Stimulated activated CD4-positive, alpha-beta T cell treated with anti-CD3 and anti-CD28 coated beads, Interleukin-15, amount 100 ng/mL, for 1 hour (primary cell): Measurements from ENCODE around the gene PCP4L1.
"Not testable (repeated sequence)": the region's sequence is repeated elsewhere in the genome, so short reads cannot be mapped to it uniquely, and the experiment has no call there.

Source experiments
- DNase-seq, 2 donors: peaks; one replicate each; pipeline ENCODE4 v3.0.0-alpha.2; 2020; ENCODE audit warnings: low read depth in 1 of 2, low spot score in 1 of 2

PCP4L1 gene

DNA sequence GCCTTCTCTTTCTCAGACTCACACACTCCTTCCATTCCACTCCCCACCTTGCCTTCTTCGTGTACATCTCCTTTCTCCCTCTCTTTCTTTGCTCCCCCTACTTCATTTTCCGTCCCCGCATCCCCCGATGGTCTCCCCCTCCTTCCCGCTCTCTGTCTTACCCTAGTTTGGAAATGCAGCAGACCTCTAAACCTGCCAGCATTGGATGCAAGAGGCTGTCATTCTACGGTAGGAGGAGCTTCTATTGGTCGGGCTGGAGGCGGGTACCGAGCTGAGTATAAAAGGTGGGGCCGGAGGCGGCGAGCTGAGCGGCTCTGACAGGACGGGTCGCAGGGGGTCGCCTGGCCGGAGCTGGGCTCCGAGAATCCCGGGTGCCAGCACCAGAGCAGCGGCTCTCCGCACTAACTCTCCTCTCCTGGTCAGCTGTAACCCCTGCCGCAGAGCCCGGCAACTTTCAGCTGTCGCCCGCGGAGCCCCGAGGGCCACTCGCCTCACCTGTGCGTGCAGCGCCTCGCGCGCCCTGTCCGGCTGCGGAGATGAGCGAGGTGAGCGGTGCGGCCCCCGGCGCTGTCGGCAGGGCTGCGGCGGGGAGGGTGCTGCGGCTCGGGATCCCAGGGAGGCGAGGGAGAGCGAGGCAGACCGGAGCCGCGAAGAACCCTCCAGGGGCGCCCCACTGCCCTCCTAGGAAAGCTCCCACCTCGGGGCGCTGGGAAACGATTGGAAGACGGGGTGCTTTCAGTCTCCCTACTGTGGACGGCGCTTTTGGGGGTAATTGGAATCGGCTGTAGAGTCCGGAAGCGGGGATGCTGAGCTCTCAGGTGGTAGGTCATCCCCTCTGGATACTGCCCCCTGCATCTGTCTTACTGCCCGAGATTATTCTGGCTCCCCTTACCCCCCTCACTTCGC is at the start of gene PCP4L1:
Gene PCP4L1 (plus strand): TSS at position 307 of the 906 bp plus-strand sequence. CDS start 230 bp downstream, at position 537.
- peak in 1 of 2 donors; percentile 18 for DNase-seq

DNA sequence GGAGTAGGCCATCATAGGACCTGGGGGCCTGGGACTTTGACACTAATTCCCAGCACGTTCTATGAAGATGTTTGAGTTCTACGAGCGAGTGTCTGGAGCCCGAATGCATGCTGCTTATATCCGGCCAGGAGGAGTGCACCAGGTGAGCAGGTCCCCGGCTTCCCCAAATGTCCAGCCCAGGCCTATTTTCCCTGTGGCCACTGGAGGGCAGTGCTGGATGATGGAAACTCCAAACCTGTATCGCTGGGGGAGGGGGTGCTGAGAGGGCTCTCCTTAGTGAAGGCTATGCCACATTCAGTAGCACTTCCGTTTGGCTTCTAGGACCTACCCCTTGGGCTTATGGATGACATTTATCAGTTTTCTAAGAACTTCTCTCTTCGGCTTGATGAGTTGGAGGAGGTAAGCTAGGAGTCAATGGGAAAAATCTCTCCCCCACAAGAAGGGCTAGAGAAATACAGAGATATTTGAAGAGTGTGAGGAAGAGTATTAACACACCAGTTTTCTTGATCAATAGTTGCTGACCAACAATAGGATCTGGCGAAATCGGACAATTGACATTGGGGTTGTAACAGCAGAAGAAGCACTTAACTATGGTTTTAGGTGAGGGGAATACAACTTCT is 48.6 kb upstream of the PCP4L1 start:
- DNase-seq: peak; percentile 42 to 50

DNA sequence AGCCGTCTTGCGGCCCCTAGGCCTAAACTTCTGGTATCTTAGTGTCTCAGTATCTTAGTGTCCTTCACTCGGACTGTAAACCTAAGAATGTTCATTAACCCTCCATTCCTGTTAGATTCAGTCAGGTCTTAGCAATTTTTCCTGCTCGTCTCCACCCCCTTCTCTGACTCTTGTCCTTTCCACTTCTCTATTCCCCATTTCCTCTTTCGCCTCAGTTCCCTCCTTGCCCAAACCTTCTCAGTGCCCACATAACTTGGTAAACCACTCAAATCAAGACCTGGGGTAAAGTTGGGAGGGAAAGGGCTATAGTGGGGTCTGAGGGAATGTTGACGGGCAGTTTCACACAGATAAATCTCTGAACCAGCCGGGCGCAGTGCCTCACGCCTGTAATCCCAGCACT is 44.2 kb upstream of the PCP4L1 start:
- DNase-seq: no peak

DNA sequence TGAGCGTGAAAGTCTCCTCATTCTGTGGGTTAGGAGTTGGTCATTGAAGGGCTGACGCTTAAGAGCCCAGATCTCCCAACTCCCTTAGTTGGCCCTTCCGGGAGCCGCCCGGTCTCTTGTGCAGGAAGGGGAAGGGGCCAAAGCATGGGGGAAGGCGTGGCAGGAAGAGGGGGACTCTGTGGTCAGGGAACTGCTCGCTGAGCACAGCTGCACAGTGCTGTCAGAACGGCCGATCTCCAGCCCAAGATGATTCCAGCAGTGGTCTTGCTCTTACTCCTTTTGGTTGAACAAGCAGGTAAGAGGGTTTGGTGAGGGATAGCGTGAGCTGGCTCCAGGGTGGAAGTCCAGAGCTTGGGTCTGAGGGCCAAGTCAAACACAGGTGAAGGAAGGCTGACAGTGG is 43.5 kb upstream of the PCP4L1 start, which contains the start of gene FCER1G:
Gene FCER1G (plus strand): TSS at position 220 of the 400 bp plus-strand sequence. CDS start 27 bp downstream, at position 247.
- DNase-seq: no peak

DNA sequence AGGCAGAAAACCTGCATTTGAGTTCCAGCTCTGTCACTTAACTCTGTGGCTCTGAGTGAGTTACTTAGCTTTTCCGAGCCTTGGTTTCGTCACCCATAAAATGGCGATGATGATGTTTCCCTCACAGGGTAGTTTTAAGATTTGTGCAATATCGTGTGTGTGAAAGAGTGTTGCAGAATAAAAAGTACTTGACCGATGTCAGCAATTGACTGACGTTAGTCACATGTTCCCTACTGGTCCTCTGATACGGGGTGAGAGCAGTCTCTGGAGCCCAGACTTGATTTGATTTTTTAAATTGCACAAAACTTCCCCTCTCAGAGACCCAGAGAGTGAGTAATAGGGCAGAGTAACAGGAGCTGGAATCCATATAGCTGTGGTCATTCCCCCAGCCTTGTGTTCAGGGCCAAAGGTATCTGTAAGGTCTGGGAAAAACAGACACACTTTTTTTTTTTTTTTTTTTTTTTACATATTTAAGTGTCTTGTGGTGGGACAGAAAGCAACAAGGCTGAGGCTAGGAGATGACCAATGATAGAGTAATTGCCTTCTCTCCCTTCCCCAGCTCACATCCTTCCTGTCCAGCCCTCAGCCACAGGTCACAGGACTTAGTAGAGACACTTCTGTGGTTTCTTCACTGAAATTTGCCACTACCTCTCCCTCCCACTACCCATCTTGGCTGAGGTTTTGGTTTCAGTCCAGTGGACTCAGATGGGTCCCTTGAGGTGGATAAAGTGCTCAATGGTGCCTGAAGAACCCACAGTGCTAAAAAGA is 41.4 kb upstream of the PCP4L1 start:
- no peak for DNase-seq

DNA sequence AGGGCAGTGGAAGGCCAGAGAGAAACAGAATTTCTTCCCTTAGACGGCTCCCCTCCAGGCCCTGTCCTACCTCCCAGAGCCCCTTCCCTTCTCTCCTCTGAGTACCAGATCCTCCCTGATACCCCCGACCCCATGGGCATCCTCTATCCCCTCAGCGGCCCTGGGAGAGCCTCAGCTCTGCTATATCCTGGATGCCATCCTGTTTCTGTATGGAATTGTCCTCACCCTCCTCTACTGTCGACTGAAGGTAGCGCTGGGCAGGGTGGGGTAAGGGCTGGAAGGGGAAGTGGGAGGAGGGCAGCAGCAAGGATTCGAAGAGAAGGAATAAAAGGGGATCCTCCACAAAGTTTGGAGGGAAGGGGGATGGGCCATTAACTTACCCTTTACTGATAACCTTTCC is 40.7 kb upstream of the PCP4L1 start:
- DNase-seq: no peak

DNA sequence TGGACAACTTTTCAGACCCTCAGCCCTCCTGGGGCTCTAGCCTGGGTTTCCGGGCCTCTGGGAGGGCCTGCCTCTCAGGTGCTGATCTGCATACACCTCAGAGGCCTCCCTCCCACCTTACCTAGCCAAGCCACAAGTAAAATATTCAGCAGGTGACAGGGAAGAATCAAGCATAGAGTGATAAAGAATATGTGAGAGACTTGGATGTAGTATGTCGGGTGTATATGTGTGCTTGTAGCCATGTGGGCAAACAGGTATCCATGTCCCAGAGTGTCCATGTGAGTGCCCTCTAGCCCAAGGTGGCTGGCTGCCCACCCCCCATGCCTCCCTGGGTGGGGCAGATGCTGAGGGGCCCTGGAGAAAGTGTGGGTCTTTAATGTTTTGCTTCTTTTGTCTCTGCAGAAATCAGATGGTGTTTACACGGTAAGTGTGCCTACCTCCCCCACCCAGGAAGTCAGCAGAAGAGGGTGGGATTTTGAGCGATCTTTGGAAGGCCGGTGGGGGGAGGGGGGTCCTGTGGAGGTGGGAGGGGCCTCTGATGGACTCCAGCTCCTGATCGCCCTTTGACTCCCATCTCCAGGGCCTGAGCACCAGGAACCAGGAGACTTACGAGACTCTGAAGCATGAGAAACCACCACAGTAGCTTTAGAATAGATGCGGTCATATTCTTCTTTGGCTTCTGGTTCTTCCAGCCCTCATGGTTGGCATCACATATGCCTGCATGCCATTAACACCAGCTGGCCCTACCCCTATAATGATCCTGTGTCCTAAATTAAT is 40.1 kb upstream of the PCP4L1 start:
- no peak for DNase-seq

DNA sequence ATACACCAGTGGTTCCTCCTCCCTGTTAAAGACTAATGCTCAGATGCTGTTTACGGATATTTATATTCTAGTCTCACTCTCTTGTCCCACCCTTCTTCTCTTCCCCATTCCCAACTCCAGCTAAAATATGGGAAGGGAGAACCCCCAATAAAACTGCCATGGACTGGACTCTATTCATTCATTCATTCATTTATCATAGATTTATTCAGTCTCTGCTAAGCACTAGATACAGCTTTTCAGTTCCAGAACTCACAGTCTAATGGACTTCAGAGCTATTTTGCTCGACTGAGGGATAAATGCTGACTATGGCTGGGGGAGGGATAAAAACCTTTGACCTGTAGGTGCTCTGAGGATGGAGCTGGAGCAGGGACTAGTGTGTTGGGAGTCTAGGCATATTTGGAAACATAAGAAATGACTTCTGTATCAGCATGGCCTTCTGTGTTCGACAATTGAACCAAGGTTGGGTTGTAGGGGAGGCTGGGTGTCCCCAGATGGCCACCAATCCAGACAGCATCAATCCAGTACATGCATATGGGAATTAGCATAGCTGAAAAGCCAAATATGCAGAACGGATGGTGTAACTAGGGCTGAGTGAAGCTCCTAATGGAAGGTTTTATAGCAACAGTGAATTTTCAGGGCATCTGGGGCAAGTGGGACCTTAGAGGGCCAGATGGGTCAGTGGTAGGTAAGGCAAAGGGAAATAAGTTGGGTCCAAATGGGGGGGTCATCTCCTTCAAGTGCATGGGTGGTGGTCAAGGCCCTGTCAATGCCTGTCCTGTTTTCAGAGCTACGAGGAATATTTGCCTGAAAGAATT is 39.3 kb upstream of the PCP4L1 start:
- no peak for DNase-seq

DNA sequence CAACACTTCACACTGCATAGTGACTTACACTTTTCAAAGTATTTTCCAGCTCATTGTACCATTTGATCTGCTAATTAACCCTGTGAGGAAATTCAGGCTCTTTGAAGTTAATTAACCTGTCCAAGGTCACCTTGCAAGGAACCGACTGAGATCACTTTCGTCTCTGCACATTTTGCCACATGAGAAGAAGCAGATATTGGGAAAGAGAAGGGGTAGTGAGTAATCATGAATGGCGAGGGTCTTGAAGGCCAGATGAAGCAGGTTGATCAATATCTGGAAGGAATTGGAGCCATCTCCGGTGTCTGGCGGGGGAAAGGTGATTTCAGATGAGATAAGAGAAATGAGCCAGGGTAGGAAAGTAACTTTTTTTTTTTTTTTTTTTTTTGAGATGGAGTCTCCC is 38.5 kb upstream of the PCP4L1 start:
- DNase-seq: no peak

DNA sequence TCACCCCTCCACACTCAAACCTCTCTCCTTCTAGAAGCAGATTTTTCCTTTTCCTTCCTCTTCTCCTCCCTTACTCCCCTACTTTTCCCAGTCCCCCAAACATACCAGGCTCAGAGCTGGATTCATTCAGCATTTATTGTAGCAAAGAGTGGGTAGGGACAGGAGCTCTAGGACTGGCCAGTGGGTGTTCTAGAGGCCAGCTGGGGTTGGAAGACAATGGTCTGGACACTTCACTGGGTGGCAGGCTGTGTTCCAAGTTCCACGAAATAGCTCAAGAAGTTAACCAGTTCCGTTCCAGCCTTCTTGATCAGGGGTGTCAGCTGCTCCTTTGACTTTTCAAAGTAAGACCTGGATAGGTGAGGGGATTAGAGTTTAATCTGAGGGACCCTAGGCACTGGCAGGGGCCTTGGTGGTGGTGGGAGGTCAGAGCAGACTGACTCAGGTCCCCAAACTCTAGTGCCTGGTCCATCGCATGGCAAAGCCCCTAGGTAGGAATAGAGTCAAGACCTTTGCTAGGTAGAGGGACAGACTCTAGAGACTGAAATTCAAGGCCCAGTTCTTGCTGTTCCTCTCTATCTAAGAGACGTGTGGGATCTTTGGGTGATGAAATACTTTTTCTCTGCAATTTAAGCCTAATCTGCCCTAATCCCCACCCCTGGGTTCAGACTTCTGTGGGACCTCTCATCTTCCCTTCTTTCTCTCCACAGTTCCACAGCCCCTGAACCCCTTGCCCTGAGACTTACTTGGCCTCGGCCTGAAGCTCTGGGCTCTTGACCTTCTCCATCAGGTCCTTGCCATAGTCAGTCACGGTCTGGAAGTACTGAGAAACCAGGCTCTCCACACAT is 36.1 kb upstream of the PCP4L1 start:
- DNase-seq: no peak

DNA sequence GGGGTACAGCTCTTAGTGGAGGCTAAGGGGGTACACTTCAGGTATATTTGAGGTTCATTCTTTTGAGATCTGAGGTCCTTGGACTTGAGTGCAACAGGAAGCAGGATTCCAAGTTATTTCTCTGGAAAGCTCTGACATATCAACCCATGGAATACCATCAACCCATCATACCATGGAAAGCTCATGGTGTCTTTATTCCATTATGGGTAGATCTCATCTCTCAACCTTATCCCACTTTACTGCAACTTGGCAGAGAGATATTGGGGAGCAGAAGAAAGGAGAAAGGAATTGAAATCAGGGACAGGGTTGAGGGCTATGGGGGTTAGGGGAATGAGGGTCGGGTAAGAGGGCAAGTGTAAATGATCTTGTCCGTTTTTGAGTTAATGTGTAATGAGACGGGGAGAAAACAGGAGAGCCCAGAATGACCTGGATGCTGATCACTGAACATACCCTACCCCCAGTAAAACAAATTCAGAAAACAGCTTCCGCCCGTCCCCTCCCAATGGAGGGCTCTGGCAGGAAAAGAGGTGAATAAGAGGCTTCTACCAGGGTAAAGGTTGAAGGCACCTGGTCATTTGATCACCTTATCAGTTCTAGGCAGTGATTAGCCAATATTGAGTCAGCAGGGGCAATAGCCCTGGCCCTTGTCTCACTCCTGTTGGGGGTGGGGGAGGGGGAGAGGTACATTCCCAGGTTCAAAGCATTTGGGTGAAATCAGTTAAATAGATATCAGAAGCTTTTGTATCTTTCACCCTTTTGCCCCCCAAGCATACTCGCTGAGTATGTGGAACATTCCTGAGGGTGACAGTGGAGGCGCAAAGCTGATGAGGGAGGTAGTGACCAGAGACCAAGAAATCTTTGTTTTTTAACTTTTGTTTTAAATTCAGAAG is 34.5 kb upstream of the PCP4L1 start:
- DNase-seq: no peak

DNA sequence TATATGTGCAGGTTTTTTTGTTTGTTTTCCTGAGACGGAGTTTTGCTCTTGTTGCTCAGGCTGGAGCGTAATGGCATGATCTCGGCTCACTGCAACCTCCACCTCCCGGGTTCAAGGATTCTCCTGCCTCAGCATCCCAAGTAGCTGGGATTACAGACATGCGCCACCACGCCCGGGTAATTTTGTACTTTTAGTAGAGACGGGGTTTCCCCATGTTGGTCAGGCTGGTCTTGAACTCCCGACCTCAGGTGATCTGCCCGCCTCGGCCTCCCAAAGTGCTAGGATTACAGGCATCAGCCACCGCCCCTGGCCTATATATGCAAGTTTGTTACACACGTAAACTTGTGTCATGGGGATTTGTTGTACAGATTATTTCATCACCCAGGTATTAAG is 33.9 kb upstream of the PCP4L1 start:
- DNase-seq: not testable (repeated sequence)

DNA sequence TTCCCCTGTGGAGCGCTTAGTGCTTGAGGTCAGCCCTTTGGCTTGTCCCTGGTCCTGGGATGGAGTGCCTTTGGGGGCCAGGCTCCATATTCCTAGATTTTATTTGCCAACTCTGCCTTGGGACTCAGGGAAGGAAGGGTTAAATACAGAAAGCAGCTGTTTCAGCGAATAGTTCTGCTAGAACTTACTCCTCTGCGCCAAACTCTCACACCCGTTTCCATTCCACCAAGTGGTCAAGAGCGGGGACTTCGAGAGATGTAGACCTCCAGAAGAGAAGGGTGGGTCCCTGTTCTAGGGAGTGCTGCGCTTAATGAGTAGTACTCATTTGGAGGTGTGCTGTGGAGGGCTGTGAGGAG is 33.4 kb upstream of the PCP4L1 start:
- DNase-seq: no peak

DNA sequence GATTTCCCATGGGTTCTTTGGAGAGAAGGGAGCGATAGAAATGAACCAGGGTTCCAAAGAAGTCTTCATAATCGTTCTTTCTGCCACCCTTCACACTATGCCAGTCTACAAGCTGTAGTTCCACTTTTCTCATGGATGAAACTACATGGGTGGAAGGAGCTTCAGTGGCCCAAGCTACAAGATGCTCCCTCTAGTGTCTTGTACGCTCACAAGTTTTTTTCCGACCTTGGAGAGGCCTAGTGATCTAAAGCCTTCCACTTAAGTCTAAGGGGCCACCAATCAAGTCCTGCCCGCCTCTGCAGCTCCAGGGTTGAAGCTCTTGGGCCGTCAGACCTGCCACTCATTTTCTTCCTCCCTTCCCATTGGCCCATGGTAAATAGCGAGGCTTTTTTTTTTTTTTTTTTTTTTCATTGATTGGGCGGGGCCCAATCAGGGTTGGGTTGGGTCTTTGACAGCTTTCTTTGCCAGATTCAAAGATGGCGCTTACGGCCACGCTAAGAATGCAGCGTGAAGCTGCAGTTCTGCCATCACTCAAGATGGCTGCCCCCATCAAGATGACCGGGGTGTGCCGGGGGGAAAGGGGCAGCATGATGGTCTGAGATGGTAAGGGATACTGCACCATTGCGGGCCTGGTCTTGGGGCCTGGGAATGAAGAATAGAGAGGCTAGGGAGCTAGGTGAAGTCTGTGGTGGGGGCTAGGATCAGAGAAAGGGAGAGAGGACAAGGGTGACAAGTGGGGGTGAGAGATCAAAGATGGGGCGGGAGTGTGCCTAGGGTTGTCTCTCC is 32.8 kb upstream of the PCP4L1 start, which contains the start of gene TOMM40L:
Gene TOMM40L (plus strand): TSS at position 527 of the 786 bp plus-strand sequence. CDS start 430 bp downstream, outside the sequence.
- peak; percentile 69 to 75 for DNase-seq

DNA sequence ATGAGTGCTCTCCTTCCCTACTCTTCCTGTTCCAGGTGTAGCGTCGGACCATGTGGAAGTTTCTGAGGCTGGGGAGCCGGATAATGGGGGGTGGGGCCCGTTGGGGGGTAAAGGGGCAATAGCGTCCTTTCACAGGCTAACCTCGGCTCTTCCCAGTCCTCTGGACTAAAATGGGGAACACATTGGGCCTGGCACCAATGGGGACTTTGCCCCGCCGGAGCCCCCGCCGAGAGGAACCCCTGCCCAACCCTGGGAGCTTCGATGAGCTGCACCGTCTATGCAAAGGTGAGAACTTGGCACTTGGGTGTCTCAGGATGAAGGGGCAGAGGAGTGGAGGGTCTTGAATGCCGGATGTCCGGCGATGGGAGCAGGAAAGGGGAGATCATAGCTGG is 32.2 kb upstream of the PCP4L1 start:
- no peak for DNase-seq

DNA sequence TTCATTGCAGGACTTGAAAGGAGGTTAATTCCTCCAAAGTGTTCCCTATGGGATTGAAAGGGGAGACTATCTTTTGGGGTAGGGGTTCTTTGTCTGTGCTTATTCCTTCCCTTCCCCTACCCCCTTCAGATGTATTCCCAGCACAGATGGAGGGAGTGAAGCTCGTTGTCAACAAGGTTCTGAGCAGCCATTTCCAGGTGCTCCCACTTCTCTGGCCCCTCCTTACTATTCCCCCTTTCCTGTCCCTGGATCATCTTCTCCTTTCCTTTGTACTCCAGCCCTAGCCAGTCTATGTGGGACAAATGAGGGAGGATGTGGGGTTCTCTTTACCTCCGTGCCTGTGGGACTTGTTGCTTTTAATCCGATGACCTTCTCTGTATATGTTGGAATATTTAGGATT is 31.8 kb upstream of the PCP4L1 start:
- DNase-seq: no peak

DNA sequence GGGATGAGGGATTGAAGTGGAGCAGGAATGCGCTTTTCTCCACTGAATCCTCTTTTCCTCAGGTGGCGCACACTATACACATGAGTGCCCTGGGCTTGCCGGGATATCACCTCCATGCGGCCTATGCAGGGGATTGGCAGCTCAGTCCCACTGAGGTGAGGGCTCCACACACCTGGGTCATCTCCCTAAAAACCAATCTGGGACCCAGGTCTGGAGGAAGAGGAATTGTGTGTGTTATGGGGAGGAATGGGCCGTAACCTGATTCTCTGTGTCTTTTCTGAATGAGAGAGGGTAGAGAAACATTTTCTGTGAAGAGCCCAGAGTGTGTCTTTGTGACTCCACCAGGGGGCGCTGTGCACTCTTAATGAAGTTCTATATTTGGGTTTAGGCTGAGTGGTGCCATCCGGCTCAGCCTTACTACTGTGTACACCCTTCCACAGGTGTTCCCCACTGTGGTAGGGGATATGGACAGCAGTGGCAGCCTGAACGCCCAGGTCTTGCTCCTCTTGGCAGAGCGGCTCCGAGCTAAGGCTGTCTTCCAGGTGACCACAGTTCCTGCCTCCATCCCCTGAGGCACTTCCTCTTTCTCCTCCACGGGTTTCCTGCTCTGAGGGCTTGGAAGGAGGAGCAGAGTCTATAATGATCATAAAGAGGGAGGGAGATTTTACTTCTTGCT is 31.2 kb upstream of the PCP4L1 start:
- peak; percentile 75 to 79 for DNase-seq
